ENCODE measurements around the gene PRKN.

The PRKN gene

GRCh38 chr6:161476711-161477110 lies 1250.9 kb downstream of the PRKN start:
- H3K9ac ChIP-seq (ENCODE audit: low read length in 2 of 2) = no peak overlapping the region
- no peaks in the 10 kb centered on the region for H3K36me3 ChIP-seq (ENCODE audit: control insufficient read depth in 2 of 2, insufficient read depth in 2 of 2, low read length in 2 of 2)
- H3K27ac ChIP-seq (ENCODE audit: low read length) = no peak overlapping the region
- H3K27me3 ChIP-seq (ENCODE audit: control insufficient read depth in 1 of 2, insufficient read depth in 2 of 2, low read length in 2 of 2) = no peaks in the 10 kb centered on the region
- H3K4me1 ChIP-seq (ENCODE audit: control insufficient read depth, insufficient read depth, low read length) = no peaks in the 10 kb centered on the region
- no peak overlapping the region for H3K4me3 ChIP-seq (ENCODE audit: low read length in 2 of 2)
- H3K9me3 ChIP-seq (ENCODE audit: control insufficient read depth in 2 of 2, low read length in 2 of 2) = no peaks in the 10 kb centered on the region

- Histone ChIP-seq H3K4me1 (ENCODE audit: control insufficient read depth, insufficient read depth, low read length) (no peaks in the 10 kb centered on the region), H3K36me3 (ENCODE audit: control insufficient read depth in 2 of 2, insufficient read depth in 2 of 2, low read length in 2 of 2) (no peaks in the 10 kb centered on the region), H3K9me3 (ENCODE audit: control insufficient read depth in 2 of 2, low read length in 2 of 2) (no peaks in the 10 kb centered on the region), H3K27ac (ENCODE audit: low read length) (no peak overlapping the region), H3K9ac (ENCODE audit: low read length in 2 of 2) (no peak overlapping the region), H3K4me3 (ENCODE audit: low read length in 2 of 2) (no peak overlapping the region), H3K27me3 (ENCODE audit: control insufficient read depth in 1 of 2, insufficient read depth in 2 of 2, low read length in 2 of 2) (no peaks in the 10 kb centered on the region)
Observed at GRCh38 chr6:161465403-161465802, 1262.2 kb downstream of the PRKN start.

DNA sequence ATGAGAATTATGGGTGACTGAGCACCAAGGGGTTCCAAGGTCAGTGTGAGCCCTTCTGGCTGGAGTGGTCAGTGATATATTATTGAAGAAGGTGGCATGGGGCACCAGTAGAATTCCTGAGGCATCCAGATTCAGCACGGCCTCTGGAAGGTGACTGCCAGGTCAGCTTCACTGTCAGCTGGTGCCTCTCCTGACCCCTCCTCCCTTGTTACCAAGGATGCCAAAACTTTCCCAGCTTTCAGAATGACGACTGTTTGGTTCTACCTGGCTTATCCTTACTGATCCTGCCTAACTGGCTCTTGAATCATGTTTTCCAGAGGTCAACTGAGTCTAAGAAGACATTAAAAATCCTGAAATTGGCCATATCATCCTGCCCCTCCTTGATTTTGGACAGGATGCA lies 1264.5 kb downstream of the PRKN start:
- Histone ChIP-seq H3K4me3 (ENCODE audit: low read length in 2 of 2) (no peak overlapping the region), H3K36me3 (ENCODE audit: control insufficient read depth in 2 of 2, insufficient read depth in 2 of 2, low read length in 2 of 2) (no peaks in the 10 kb centered on the region), H3K9ac (ENCODE audit: low read length in 2 of 2) (no peak overlapping the region), H3K9me3 (ENCODE audit: control insufficient read depth in 2 of 2, low read length in 2 of 2) (no peaks in the 10 kb centered on the region), H3K4me1 (ENCODE audit: control insufficient read depth, insufficient read depth, low read length) (no peaks in the 10 kb centered on the region), H3K27me3 (ENCODE audit: control insufficient read depth in 1 of 2, insufficient read depth in 2 of 2, low read length in 2 of 2) (no peaks in the 10 kb centered on the region), H3K27ac (ENCODE audit: low read length) (no peak overlapping the region)

DNA sequence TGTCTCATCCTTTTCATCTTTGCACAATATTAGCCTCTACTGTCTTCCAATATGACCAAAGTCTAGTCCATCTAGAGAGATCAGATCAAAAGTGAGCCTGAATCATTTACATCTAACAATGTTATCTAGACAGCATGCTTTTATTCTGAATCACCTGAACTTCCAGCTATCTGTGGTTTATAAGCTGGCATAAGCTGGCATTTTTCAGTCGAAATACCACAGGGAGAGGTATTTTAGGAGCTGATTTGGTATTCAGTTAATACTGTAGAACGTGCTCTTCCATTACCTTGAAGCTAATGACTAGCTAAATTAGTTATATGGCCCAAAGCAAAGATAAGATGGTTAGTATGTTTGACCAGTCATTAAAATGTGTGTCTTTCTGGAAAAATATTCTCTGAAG lies 1265.4 kb downstream of the PRKN start:
- Histone ChIP-seq H3K27ac (ENCODE audit: low read length) (no peak overlapping the region), H3K36me3 (ENCODE audit: control insufficient read depth in 2 of 2, insufficient read depth in 2 of 2, low read length in 2 of 2) (no peaks in the 10 kb centered on the region), H3K4me1 (ENCODE audit: control insufficient read depth, insufficient read depth, low read length) (no peaks in the 10 kb centered on the region), H3K27me3 (ENCODE audit: control insufficient read depth in 1 of 2, insufficient read depth in 2 of 2, low read length in 2 of 2) (no peaks in the 10 kb centered on the region), H3K9me3 (ENCODE audit: control insufficient read depth in 2 of 2, low read length in 2 of 2) (no peaks in the 10 kb centered on the region), H3K4me3 (ENCODE audit: low read length in 2 of 2) (no peak overlapping the region), H3K9ac (ENCODE audit: low read length in 2 of 2) (no peak overlapping the region)

- H3K27me3 ChIP-seq (ENCODE audit: control insufficient read depth in 1 of 2, insufficient read depth in 2 of 2, low read length in 2 of 2) = no peaks in the 10 kb centered on the region
- no peak overlapping the region for H3K27ac ChIP-seq (ENCODE audit: low read length)
- no peaks in the 10 kb centered on the region for H3K9me3 ChIP-seq (ENCODE audit: control insufficient read depth in 2 of 2, low read length in 2 of 2)
- no peaks in the 10 kb centered on the region for H3K4me1 ChIP-seq (ENCODE audit: control insufficient read depth, insufficient read depth, low read length)
- no peak overlapping the region for H3K9ac ChIP-seq (ENCODE audit: low read length in 2 of 2)
- no peaks in the 10 kb centered on the region for H3K36me3 ChIP-seq (ENCODE audit: control insufficient read depth in 2 of 2, insufficient read depth in 2 of 2, low read length in 2 of 2)
- H3K4me3 ChIP-seq (ENCODE audit: low read length in 2 of 2) = no peak overlapping the region
Observed at GRCh38 chr6:161459008-161459615, 1268.5 kb downstream of the PRKN start.

GRCh38 chr6:161458201-161458951 lies 1269.2 kb downstream of the PRKN start:
- no peak overlapping the region for H3K9ac ChIP-seq (ENCODE audit: low read length in 2 of 2)
- no peak overlapping the region for H3K27ac ChIP-seq (ENCODE audit: low read length)
- no peak overlapping the region for H3K4me3 ChIP-seq (ENCODE audit: low read length in 2 of 2)
- no peaks in the 10 kb centered on the region for H3K4me1 ChIP-seq (ENCODE audit: control insufficient read depth, insufficient read depth, low read length)
- H3K9me3 ChIP-seq (ENCODE audit: control insufficient read depth in 2 of 2, low read length in 2 of 2) = no peaks in the 10 kb centered on the region
- no peaks in the 10 kb centered on the region for H3K36me3 ChIP-seq (ENCODE audit: control insufficient read depth in 2 of 2, insufficient read depth in 2 of 2, low read length in 2 of 2)
- no peaks in the 10 kb centered on the region for H3K27me3 ChIP-seq (ENCODE audit: control insufficient read depth in 1 of 2, insufficient read depth in 2 of 2, low read length in 2 of 2)

- Histone ChIP-seq H3K4me1 (ENCODE audit: control insufficient read depth, insufficient read depth, low read length) (no peaks in the 10 kb centered on the region), H3K36me3 (ENCODE audit: control insufficient read depth in 2 of 2, insufficient read depth in 2 of 2, low read length in 2 of 2) (no peaks in the 10 kb centered on the region), H3K27me3 (ENCODE audit: control insufficient read depth in 1 of 2, insufficient read depth in 2 of 2, low read length in 2 of 2) (no peaks in the 10 kb centered on the region), H3K27ac (ENCODE audit: low read length) (no peak overlapping the region), H3K4me3 (ENCODE audit: low read length in 2 of 2) (no peak overlapping the region), H3K9me3 (ENCODE audit: control insufficient read depth in 2 of 2, low read length in 2 of 2) (no peaks in the 10 kb centered on the region), H3K9ac (ENCODE audit: low read length in 2 of 2) (no peak overlapping the region)
Observed at GRCh38 chr6:161455848-161456247, 1271.7 kb downstream of the PRKN start.

DNA sequence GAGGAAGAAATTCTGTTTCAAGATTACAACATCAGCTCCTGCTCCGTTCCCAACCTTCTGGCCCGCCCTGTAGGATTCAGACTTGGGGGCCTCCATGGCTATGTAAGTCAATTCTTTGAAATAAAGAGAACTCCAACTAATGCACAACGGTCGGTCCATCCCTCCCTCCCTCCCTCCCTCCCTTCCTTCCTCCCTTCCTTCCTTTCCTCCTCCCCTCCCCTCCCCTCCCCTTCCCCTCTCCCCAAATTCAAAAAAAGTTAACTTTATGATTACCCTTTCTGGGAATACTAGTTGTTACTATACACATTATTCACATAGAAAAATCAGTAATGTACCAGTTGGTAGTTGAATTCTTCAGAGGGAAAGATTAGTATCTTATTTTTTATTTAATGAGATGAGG lies 1274.0 kb downstream of the PRKN start:
- H3K27ac ChIP-seq (ENCODE audit: low read length) = no peak overlapping the region
- no peak overlapping the region for H3K4me3 ChIP-seq (ENCODE audit: low read length in 2 of 2)
- H3K4me1 ChIP-seq (ENCODE audit: control insufficient read depth, insufficient read depth, low read length) = no peaks in the 10 kb centered on the region
- no peak overlapping the region for H3K9ac ChIP-seq (ENCODE audit: low read length in 2 of 2)
- no peaks in the 10 kb centered on the region for H3K36me3 ChIP-seq (ENCODE audit: control insufficient read depth in 2 of 2, insufficient read depth in 2 of 2, low read length in 2 of 2)
- no peaks in the 10 kb centered on the region for H3K9me3 ChIP-seq (ENCODE audit: control insufficient read depth in 2 of 2, low read length in 2 of 2)
- no peaks in the 10 kb centered on the region for H3K27me3 ChIP-seq (ENCODE audit: control insufficient read depth in 1 of 2, insufficient read depth in 2 of 2, low read length in 2 of 2)

GRCh38 chr6:161452241-161452640 lies 1275.3 kb downstream of the PRKN start:
- Histone ChIP-seq H3K9ac (ENCODE audit: low read length in 2 of 2) (no peak overlapping the region), H3K4me1 (ENCODE audit: control insufficient read depth, insufficient read depth, low read length) (no peaks in the 10 kb centered on the region), H3K36me3 (ENCODE audit: control insufficient read depth in 2 of 2, insufficient read depth in 2 of 2, low read length in 2 of 2) (no peaks in the 10 kb centered on the region), H3K27ac (ENCODE audit: low read length) (no peak overlapping the region), H3K4me3 (ENCODE audit: low read length in 2 of 2) (no peak overlapping the region), H3K27me3 (ENCODE audit: control insufficient read depth in 1 of 2, insufficient read depth in 2 of 2, low read length in 2 of 2) (no peaks in the 10 kb centered on the region), H3K9me3 (ENCODE audit: control insufficient read depth in 2 of 2, low read length in 2 of 2) (no peaks in the 10 kb centered on the region)

DNA sequence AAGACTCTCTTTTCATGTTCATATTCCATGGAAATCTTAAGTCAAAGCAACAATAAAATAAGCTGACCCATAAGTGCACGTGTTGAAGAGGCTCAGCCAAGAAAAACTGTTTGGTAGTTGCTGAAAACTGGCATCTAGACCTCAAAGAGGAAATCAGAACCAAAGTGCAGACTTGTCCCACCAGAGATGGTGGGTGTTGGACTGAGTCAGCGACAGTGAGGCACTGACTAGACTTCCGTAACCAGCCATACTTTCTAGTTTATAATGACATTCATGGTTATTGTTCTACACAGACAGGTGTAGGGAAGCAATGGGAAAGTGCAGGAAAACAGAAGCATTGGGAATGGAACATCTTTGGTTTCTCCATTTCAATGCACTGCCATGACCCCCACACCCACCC lies 1278.0 kb downstream of the PRKN start:
- peaks cover 6% of the 10 kb centered on the region for H3K4me1 ChIP-seq (ENCODE audit: control insufficient read depth, insufficient read depth, low read length)
- no peaks in the 10 kb centered on the region for H3K36me3 ChIP-seq (ENCODE audit: control insufficient read depth in 2 of 2, insufficient read depth in 2 of 2, low read length in 2 of 2)
- H3K9ac ChIP-seq (ENCODE audit: low read length in 2 of 2) = no peak overlapping the region
- no peak overlapping the region for H3K27ac ChIP-seq (ENCODE audit: low read length)
- H3K27me3 ChIP-seq (ENCODE audit: control insufficient read depth in 1 of 2, insufficient read depth in 2 of 2, low read length in 2 of 2) = no peaks in the 10 kb centered on the region
- H3K9me3 ChIP-seq (ENCODE audit: control insufficient read depth in 2 of 2, low read length in 2 of 2) = no peaks in the 10 kb centered on the region
- H3K4me3 ChIP-seq (ENCODE audit: low read length in 2 of 2) = no peak overlapping the region

GRCh38 chr6:161446949-161447348 lies 1280.6 kb downstream of the PRKN start:
- no peaks in the 10 kb centered on the region for H3K36me3 ChIP-seq (ENCODE audit: control insufficient read depth in 2 of 2, insufficient read depth in 2 of 2, low read length in 2 of 2)
- H3K9me3 ChIP-seq (ENCODE audit: control insufficient read depth in 2 of 2, low read length in 2 of 2) = no peaks in the 10 kb centered on the region
- no peak overlapping the region for H3K27ac ChIP-seq (ENCODE audit: low read length)
- no peak overlapping the region for H3K9ac ChIP-seq (ENCODE audit: low read length in 2 of 2)
- H3K4me3 ChIP-seq (ENCODE audit: low read length in 2 of 2) = no peak overlapping the region
- H3K4me1 ChIP-seq (ENCODE audit: control insufficient read depth, insufficient read depth, low read length) = peaks cover 14% of the 10 kb centered on the region
- no peaks in the 10 kb centered on the region for H3K27me3 ChIP-seq (ENCODE audit: control insufficient read depth in 1 of 2, insufficient read depth in 2 of 2, low read length in 2 of 2)
